C4-2B (cell line): ENCODE data around the gene FBP1.

Source experiments
- CTCF ChIP-seq: fragments of 450-650 bp; conservative IDR thresholded peaks from 2 replicates; pipeline ENCODE4 v1.5.1; 2017; ENCODE audit warnings: mild to moderate bottlenecking
- ZFX ChIP-seq: fragments of 450-650 bp; IDR thresholded peaks from 2 replicates; pipeline ENCODE4 v1.6.1; 2017

DNA sequence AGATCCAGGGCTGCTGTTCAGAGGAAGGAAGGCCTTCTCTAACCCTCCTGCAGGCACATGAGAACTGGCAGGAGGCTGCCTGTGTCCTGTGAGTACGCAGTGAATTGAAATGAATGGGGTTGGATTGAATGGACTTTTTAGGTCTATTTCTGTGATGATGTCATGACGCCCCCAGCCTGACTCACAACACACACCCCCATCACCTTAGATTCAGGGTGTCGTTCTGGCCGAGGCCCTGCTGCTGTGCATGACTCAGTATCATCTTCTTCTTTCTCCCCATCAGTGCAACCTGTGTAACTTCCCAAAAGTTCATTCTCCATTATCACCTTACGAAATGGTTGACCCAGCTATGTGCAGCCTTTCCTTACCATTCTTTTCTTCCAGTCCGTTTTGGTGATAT lies 79.1 kb downstream of the FBP1 start:
- TF ChIP-seq CTCF (no peak), ZFX (no peak)
